NCI-H748 (cell line): ENCODE results near the gene C3orf20.
A peak's percentile ranks its signal among the peaks of the same experiment; 100 is the strongest.

Experiments
- DNase-seq: peaks from one replicate; lab custom pipeline; 2025; ENCODE audit not compliant: unreplicated experiment; lab: John Stamatoyannopoulos, UW

The C3orf20 gene

GRCh38 chr3:14810070-14810791 is 135.3 kb downstream of the C3orf20 start:
- peak; percentile 26 for DNase-seq

GRCh38 chr3:14810801-14811661 is 136.1 kb downstream of the C3orf20 start:
- DNase-seq = no peak

- DNase-seq = no peak
These were observed 136.7 kb downstream of the C3orf20 start for GRCh38 chr3:14811684-14812083.

GRCh38 chr3:14812196-14812790 is 137.4 kb downstream of the C3orf20 start:
- DNase-seq = no peak

- no peak for DNase-seq
These were observed 139.5 kb downstream of the C3orf20 start for GRCh38 chr3:14814411-14814871.

GRCh38 chr3:14816359-14816758 is 141.4 kb downstream of the C3orf20 start:
- no peak for DNase-seq

GRCh38 chr3:14818804-14819500 is 144.0 kb downstream of the C3orf20 start, which contains the start of gene FGD5:
TSS of gene FGD5 (plus strand) at chr3:14818962. CDS start at chr3:14819072, 110 bp downstream.
- no peak for DNase-seq

GRCh38 chr3:14819671-14820070 is 144.7 kb downstream of the C3orf20 start:
- DNase-seq = no peak

GRCh38 chr3:14820156-14820555 is 145.2 kb downstream of the C3orf20 start:
- DNase-seq = no peak

GRCh38 chr3:14821151-14821550 is 146.2 kb downstream of the C3orf20 start:
- DNase-seq = no peak

GRCh38 chr3:14822134-14822533 is 147.2 kb downstream of the C3orf20 start:
- peak; percentile 3 for DNase-seq
